IPS-18c (cell line): ENCODE data around the gene FHIT.

Experiments
- H3K4me3 ChIP-seq: 2 replicates; pipeline ENCODE4 v1.7.0; 2013; ENCODE audit warnings: low read depth, mild to moderate bottlenecking, low read length, moderate library complexity; ENCODE audit not compliant: insufficient read depth
- H3K9me3 ChIP-seq: one replicate; pipeline ENCODE4 v1.6.1; 2013; ENCODE audit warnings: mild to moderate bottlenecking, low read length, moderate library complexity; ENCODE audit not compliant: control insufficient read depth, insufficient read depth

FHIT gene

DNA sequence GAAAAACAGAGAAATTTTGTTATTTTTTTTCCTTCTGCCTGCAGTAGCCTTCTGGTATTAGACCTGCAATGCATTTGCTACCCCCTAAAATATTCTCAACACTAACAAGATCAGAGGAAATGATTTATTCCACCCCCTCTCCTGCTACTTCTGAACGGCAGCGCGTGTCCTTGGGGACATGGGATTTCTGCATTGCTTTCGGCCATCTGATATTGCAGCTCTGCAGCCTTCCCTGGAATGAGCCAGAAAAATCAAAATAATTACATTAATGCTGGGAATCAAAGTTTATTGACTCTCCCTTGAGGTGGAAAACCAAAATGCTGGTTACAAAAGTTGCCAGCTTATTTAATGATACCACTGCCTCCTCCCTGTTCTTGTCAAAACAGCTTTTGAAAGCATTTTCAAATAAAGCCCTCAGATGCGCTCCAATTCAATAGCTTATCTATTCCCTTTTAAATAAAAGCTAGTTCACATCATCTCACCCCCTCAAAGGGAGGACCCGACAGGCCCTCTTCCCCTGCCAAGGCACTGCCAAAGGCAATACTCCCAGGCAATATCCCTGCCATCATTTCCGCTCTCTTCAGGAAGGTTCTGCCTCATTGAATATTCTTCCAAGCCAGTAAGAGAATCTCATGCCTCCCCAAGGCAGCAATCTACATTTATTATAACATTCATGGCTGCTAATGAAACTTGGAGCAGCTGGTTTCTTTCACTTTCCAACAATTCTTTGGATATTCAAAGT lies 96.6 kb downstream of the FHIT start:
- Histone ChIP-seq H3K4me3 (no peak overlapping the region), H3K9me3 (no peaks in the 10 kb centered on the region)

DNA sequence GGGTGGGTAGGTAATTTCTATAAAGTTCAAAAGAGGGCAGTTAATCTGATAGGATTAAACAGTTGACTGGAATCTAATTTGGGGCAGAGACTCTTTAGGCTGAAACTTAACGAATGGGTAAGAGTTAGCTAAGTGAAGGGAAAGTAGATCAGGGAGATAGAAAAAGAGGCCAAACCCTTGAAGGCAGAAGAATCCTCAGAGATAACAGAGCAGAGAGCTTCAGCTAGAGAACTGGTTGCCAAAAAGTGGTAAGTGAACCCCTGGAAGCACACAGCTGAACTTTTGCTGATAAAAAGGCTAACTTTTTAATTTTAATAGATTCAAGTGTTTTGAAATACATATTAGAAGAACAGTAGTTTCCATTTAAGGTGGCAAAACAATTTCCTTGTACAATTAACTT lies 99.2 kb downstream of the FHIT start:
- Histone ChIP-seq H3K4me3 (no peak overlapping the region), H3K9me3 (no peaks in the 10 kb centered on the region)

DNA sequence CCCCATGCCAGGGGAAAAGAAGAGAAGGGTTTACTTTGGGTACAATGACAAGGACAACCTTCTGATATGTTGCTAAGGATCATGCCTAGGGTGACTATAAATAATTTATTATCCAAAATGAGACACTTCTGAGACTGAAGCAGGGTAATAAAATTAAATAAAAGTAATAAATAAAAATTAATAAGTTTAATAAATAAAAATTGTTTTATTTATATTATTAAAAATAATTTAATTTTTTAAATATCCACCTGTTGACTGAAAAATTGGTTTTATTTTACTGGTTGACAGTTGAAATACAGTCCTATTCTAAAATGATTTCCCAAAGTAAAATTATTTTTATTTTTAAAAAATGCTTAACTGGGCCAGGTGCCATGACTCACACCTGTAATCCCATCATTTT lies 102.0 kb downstream of the FHIT start:
- Histone ChIP-seq H3K4me3 (no peak overlapping the region), H3K9me3 (no peaks in the 10 kb centered on the region)

DNA sequence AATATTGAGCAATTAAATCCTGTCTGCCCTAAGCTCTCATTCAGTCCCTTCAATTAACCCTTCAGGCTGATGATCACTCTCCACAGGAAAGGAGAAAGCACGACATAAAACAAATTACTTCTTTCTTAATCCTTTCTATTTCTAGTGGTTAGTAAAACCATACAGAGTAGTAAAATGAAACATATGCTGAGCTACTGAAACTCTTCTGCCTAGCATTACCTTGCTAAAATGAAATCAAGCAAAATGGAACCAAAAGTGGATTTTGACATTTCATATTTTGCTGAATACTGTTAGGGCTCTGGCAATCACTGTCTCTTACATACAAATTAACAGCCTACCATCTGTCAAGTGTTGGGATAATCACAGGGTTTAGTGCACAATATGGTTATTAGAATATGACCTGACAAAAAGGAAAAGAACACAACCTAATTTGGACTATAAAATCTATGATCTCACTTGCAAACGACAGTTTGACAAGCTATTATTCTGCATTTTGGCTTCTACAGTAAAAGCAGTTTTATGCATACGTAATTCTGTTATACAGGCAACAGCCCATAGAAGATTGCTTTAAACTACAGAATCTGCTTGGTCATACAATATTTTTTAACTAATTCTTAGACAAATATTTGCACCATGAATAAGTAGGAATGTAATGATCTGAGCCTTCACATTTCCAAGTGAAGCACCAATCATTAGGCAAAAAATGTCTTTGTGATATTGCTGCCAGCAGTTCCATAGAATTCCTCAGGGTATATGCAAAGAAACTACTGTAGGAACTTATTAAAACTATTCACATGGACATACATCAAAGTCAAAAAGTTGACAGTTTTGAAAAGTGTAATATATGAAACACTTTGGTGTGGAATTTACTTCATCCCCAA lies 105.0 kb downstream of the FHIT start:
- H3K4me3 ChIP-seq, result no peak overlapping the region
- no peaks in the 10 kb centered on the region for H3K9me3 ChIP-seq

DNA sequence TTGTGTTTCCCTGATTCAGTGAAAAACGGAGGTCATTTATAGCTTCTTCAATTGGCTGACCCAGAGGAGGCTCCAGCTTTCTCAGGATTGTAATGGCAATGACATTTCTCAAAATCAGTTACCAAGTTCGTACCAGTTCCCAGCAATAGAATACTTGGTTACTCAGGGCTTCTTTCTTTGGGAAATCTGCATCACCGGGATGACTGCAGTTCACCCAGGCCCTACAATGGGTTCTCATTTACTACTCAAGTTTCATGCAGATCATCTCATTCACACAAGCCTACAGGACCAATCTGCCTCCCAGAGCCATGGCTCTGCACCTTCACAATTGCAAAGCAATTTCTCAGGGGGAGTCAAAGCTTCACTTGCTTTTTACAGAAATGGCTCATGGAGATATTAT lies 109.6 kb downstream of the FHIT start:
- no peak overlapping the region for H3K4me3 ChIP-seq
- H3K9me3 ChIP-seq, result no peaks in the 10 kb centered on the region

DNA sequence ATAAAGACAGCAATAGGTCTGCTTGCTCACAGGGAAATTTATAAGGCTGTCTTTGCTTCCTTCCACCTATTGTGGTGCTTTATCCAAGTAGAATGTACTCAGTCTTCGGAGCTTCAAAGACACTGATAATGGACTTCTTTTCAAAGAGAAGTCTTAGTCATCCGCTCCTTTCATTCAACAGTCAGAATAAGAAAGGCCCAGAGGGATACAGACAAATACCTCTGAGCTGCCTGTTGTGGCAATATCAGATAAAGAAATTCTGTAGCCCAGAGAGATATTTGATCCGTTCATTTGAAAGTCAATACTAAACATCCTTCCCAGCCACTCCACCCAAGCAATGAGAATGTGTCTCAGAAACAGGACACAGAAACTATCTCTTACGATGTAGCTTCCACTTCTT lies 110.0 kb downstream of the FHIT start:
- no peak overlapping the region for H3K4me3 ChIP-seq
- H3K9me3 ChIP-seq, result no peaks in the 10 kb centered on the region

DNA sequence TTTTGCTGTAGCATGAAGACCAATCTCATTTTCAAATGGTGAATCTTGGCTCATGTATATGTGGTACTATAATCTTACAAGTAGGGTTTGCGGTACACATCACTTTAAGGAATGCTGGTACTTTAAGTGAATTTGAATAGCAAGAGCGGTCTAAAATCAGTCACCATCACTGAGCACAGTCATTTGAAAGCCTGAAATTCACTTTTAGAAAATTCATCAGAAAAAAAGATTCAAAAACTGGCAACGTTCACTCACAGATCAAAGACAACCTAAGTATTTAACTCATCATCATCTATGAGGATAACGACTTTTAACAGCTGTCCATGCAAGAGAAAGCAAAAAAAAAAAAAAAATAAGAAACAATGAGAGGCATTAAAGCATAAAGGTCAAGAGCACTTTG lies 111.6 kb downstream of the FHIT start:
- Histone ChIP-seq H3K4me3 (no peak overlapping the region), H3K9me3 (no peaks in the 10 kb centered on the region)

DNA sequence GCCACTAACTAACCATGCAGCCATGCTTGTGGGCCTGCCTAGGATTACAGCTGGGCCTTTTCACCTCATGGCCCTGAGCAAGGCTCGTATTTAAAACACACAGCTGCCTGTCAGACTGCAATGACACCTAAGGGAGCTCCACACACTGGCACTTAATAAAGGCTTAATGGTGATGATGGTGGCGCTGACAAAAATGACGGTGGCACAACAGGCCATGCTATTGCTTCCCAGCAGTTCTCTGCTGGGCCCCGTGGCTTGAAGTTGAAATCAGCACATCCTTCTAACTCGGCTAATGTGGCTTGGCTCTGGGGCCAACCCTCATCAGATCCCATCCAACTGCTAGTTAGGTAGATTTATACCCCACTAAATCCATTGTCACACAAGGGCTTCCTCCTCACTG lies 112.9 kb downstream of the FHIT start:
- Histone ChIP-seq H3K4me3 (no peak overlapping the region), H3K9me3 (no peaks in the 10 kb centered on the region)

DNA sequence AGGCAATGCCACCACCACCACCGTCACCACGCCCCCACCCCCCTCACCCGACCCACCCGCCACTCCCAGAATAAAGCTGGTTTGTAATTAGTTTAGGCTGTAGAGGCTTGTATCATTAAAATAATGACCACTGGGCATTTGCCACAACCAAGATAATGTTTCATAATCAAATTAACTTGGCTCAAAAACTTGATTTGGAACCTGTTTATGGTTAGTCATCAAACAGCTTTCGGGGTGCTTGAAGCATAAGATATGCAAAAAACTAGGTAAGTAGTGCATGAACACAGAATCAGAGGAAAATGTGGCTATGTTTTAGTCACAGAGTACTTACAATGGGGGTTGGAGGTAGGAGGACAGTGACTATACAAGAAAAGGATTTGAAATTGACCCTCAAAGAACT lies 115.1 kb downstream of the FHIT start:
- no peak overlapping the region for H3K4me3 ChIP-seq
- no peaks in the 10 kb centered on the region for H3K9me3 ChIP-seq

DNA sequence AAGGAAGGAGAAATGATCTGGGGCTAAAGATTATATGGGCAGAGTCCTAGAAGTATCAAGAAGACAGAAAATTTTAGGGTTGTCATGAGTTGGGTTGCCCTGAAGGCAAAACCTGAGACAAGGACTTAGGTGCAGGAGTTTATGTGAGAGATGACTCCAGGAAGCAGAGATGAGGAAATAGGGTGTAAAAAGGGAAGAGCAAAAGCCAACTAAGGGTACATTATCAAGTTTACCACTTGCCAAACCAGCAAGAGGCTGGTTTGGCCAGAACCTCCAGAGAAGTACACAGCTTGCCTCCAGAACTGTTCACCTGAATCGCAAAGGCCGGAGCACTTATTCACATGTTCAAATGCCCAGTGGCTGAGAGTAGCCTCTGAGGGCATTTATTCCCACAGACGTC lies 116.7 kb downstream of the FHIT start:
- Histone ChIP-seq H3K4me3 (no peak overlapping the region), H3K9me3 (no peaks in the 10 kb centered on the region)

DNA sequence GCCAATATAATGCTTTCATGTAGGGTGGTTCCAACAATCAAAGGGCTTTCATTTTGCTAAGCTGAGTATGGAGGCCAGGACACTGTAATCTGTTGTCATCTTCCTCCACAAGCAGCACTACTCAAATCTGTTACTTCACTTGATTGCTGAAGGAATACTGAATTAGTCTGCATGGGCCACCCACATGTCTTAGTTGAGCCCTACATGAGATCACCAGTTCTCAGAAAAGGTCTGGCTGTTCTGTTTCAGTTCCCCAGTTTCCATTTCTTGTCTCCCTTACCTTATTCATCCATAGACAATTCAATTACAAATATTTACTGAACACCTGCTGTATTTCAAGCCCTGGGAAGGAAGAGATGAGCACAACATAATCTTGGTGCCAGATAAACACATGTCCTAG lies 119.2 kb downstream of the FHIT start:
- no peaks in the 10 kb centered on the region for H3K9me3 ChIP-seq
- H3K4me3 ChIP-seq, result no peak overlapping the region

DNA sequence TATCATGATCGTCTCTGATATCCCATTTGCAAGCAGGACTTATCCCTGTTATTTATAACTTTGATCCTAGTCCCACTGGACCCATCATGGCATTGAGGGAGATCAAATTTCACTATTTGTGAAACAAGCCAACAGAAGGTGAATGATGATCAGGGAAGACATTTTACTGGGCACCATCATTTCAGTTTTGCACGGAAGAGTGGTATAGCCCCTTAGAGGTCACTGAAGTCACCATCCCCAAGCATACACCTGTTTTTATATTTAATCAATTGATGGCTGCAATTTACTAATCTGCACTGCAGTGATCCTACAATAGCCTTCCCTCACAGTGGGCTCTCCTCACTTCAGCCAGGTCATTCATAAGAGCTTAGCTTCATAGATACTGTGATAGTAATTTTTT lies 132.4 kb downstream of the FHIT start:
- Histone ChIP-seq H3K9me3 (peaks cover 2% of the 10 kb centered on the region), H3K4me3 (no peak overlapping the region)

DNA sequence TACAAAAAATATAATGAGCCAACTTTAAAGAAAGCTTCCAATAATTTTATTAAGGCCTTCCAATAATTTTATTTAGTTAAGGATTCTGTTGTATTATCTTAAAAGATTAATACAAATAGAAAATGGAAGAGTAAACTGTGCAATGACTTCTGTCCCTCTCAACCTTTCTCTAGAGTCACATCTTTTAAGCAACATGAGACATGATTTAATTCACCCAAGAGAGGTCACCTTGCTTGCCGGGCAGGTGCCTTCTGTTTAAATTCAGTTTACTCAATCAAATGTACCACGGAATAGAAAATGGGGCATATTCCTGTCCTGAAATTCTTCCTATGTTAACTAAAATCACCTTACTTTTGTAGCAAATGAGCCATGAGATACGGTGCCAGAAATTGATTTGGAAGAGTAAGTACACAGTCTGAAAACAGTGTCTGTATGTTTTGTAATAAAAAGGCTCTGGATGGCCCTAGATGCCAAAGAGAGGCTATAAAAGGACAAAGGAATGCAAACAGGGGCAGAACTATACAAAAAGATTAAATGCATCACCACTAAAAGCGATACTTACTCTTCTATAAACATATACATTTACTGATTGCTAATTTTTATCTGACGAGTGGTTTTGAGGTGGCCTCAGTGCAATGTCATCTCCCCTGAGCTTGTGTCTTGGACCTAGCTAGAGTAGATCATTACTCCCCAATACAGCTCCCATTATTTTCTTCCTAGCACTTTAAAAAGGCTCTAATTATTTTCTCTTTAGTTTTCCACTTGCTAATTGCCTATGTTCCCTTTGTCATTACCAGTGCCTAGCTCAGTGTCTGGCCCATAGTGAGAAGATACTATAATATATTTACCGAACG lies 134.0 kb downstream of the FHIT start:
- Histone ChIP-seq H3K9me3 (peaks cover 2% of the 10 kb centered on the region), H3K4me3 (no peak overlapping the region)

DNA sequence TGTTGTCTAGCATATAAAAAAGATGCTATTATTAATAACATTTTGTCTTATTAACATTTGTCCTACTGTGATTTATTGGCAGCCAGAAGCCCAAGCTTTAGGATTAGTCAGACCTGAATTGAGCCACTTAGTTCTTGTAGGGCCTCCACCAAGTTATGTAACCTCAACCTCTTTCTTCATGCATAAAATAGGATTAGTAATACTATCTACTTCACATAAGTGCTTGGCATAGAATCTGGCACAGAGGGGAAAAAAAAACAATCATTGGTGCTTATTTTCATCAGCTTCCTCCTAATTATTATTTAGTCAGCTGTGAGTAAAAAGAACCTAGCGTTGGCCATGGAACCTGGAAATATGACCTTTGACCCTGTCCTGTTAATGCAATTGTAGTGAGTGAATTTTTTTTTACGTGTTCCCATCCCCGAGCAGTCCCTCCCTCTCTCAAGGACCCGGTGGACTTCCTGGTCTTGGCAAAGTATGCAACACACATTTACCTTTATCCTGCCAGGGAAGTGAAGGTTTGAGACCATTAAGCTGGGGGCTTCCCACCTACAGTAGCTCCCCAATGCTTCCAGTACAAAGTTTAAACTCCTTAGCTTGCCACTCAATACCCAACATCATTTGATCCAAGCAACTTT lies 136.8 kb downstream of the FHIT start:
- H3K9me3 ChIP-seq, result no peaks in the 10 kb centered on the region
- no peak overlapping the region for H3K4me3 ChIP-seq

DNA sequence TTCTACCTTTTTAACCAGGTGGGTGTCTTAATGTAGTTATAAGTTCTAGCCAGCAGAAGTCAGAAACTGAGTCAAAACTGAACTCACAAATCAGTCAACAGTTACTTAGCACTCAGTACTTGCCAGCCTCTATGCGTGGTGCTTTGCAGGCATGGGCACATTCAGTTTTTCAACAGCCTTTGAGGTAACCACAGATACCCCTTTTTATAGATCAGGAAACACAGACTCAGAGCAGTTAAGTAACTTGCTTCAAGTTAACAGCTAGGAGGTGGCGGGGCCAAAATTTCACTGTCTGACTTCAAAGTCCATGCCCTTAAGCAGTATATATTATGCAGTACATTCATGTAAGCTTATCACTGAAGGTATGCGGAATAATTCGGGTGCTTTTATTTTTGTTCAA lies 139.4 kb downstream of the FHIT start:
- Histone ChIP-seq H3K4me3 (no peak overlapping the region), H3K9me3 (no peaks in the 10 kb centered on the region)

DNA sequence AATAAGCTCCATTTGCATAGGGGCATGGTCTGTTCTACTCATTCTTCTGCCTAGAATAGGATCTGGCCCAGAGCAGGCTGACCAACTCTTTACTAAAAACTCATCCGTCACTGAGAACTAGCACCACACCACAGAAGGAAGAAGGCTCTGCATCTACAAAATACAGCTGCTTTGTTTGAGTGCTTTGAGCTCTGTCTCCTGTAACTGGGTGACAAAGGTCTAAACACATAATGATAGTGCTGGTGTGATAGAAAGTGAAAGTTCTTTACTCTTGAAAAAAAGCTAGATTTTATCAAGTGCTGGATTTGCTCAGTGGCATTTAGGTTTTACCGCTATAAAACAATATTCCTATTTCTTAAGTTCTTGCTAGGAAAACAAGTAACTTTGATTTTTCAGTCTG lies 140.7 kb downstream of the FHIT start:
- H3K9me3 ChIP-seq, result no peaks in the 10 kb centered on the region
- no peak overlapping the region for H3K4me3 ChIP-seq

DNA sequence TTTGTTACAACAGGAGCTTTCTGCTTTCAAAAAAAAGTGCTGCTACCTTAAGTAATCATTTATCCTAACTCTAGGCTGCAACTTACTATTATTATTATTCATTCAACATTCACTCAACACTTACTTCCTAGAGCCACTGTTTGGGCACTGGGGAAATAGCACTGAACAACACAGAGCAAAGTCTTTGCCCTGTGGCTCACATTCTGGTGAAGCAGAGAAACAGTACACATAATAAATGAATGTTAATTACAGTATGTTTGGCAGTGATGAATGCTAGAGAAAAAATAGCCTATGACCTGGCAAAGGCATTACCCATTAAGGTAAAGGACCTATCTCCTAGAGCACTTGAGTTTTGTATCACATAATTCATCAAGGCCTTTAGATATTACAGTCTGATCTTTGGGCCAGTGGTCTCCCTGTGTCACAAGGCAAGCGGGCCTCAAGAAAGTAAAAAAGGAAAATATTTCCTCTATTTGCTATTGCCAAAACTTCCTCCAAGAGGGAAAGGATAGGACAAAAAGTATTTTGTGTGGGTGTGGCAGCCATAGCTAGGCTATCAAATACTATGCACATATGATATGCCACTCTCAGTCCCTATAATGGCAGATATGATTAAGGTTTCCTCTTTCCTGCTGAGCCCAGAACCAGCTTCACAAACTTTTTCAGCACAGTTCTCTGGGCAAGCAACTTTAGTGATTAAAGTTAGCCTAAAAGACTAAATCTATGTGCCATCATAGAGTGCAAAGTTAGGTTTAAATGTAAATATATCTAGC lies 142.8 kb downstream of the FHIT start:
- H3K4me3 ChIP-seq, result no peak overlapping the region
- H3K9me3 ChIP-seq, result no peaks in the 10 kb centered on the region
